Loucy (cell line): ENCODE data around the gene CTAGE4.
"Not testable (repeated sequence)": the region's sequence is repeated elsewhere in the genome, so short reads cannot be mapped to it uniquely, and the experiment has no call there.

Experiments used
- CTCF ChIP-seq: fragments of 200-600 bp; sonication (generic); conservative IDR thresholded peaks from 2 replicates; pipeline ENCODE4 v1.5.1; 2014; ENCODE audit warnings: mild to moderate bottlenecking, antibody characterized with exemption, low read length
- EZH2phosphoT487 ChIP-seq: fragments of 200-600 bp; IDR thresholded peaks from 2 replicates; pipeline ENCODE4 v1.6.1; 2018; ENCODE audit warnings: antibody characterized with exemption, mild to moderate bottlenecking, moderate library complexity, borderline replicate concordance

- TF ChIP-seq CTCF, EZH2phosphoT487: not testable (repeated sequence)
These were observed 11.5 kb upstream of the CTAGE4 start for GRCh38 chr7:144171594-144172350.
